HG02759 (cell line): ENCODE measurements around the gene MAP3K20.
"Not testable (repeated sequence)": the region's sequence is repeated elsewhere in the genome, so short reads cannot be mapped to it uniquely, and the experiment has no call there.

ENCODE experiments used
- ATAC-seq: cut with Tn5 transposase; IDR thresholded peaks from one replicate; pipeline ENCODE4 v1.9.1; 2021; ENCODE audit warnings: mild to moderate bottlenecking, moderate library complexity; ENCODE audit not compliant: unreplicated experiment

The MAP3K20 gene

DNA sequence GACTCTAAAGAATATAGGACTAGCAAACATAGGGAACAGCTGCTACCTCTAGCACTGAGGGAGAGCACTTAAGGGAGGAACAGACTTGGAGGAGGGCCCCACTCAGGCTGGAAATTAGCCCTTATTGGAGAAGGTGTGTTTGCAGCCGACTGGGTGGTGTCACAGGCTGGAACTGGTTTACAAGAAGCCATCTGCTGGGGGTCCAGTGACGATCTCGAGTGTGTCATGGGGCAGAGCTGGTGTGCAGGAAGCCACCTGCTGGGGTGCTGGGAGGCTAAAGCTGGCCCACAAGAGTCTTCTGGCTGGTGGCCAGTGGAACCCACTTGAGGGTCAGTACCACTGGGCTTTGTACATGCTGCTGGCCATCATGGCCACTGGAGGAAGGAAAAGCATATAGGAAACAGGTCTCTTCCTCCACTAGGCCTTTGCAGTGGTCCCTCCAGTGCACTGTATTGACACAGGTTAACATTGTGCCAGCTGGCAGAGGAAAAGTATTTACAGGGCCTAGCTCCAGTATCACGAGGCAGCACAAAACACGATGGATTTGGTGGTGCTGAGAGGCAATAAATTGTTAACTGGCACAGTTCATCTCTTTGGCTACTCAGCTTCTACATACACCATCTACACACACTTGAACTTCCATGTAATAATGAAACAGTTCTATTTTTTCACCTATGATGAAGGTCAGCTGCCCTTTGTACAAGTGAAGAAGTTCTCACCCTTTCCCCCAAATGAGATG is 43.6 kb downstream of the MAP3K20 start:
- ATAC-seq = no peak

DNA sequence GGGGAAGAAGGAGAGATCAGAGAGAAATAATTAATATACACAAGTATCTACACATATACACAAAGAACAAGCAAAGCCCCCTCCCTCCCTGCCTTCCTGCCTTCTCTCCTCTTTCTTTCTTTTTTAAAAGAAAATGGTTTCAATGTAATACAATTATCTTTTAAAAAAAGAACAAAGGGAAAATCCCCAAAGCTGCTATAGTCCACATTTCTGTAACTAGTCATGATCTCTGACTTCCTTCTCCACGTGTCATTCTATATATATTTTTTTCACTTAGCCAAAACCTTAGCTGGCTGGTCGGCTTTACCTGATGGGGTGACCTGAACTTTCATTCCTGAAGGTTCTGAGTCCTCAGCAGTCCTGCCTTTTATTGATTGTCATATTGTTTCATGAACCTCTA is 44.3 kb downstream of the MAP3K20 start:
- no peak for ATAC-seq

DNA sequence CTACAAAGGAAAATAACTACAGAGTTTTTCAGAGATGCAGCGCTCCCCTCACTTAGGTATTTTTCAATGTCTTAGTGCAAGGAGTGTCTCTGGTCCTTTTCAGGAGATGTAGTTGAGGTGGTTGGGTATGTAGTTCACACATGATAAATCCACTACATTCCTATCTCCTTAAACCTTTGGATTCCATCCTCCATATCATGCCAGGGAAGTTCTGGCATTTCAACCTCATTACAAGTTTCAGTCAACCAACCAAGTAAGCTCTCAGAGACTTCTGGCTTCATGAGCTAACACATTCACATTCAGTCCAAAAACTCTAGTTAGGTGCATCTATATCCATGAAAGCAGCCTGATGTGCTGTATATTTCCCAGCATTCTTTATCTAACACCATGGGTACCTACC is 47.3 kb downstream of the MAP3K20 start:
- ATAC-seq = no peak

GRCh38 chr2:173124441-173124840 is 48.8 kb downstream of the MAP3K20 start:
- no peak for ATAC-seq

DNA sequence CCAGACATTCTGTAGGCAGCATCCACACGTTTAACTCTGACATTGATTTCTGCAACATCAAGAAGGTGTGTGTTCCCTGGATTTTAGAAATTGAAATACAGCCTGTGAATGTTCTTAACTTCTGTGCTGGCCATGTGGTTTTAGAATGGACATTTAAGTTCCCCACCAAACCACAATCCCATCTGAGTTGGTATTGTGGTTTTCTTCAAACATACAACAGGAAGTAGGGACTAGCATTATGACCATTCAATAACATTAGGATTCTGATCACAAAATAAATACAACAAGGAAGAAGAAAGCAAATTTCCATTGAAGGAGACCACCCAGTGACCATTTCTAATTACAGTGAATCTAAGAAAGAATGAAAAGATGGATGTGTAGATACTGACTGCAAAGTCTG is 51.2 kb downstream of the MAP3K20 start:
- no peak for ATAC-seq

DNA sequence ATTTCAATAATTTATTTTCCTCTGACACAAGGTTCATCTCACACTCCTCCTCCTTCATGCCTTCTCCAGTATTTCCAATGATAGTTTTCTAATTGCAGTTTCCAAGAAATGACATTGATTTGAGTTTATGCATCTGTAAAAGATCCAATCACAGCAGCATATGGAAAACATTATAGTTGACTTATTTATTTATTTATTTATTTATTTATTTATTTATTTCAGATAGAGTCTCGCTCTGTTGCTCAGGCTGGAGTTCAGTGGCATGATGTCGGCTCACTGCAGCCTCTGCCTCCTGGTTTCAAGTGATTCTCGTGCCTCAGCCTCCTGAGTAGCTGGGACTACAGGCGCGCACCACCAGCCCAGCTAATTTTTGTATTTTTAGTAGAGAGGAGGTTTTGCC is 52.5 kb downstream of the MAP3K20 start:
- not testable (repeated sequence) for ATAC-seq

- ATAC-seq = no peak
Measured at GRCh38 chr2:173130496-173131465, 55.1 kb downstream of the MAP3K20 start.

- no peak for ATAC-seq
Measured at GRCh38 chr2:173132531-173132930, 56.9 kb downstream of the MAP3K20 start.

DNA sequence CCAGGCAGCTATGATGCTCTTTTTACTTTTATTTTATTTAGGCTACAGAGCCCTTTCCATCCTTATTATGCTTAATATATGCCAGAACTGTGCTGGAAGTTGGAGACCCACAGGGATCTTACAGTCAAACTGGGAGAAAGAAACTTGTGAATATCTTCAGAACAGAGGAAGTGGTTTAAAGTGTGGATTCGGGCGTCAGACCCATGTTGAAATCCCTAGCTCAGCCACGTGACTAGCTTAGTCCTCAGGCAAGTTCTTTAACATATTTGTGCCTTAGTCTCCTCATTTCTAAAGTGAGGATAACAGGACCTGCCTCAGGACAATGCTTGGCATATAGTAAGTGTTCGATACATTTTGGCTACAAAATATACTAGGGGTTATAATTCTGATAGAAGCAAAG is 59.1 kb downstream of the MAP3K20 start:
- no peak for ATAC-seq

DNA sequence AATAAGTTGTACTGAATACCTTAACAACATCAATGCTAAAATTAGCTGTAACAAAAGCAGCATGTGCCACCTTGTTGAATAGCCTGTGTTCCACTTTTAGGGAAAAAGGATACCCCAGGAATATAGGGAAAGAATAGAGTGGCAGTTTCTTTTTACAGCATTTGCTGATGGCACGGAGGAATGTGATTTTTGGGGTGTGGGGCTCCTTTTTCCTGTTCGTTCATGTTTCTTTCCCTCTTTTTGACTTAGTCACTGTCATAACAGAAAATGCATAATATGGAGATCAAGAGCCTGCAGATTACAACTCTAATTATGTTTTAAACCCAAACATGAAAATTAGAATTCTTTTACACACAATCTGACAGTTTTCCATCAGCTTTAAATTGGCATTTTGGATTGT is 60.4 kb downstream of the MAP3K20 start:
- no peak for ATAC-seq

DNA sequence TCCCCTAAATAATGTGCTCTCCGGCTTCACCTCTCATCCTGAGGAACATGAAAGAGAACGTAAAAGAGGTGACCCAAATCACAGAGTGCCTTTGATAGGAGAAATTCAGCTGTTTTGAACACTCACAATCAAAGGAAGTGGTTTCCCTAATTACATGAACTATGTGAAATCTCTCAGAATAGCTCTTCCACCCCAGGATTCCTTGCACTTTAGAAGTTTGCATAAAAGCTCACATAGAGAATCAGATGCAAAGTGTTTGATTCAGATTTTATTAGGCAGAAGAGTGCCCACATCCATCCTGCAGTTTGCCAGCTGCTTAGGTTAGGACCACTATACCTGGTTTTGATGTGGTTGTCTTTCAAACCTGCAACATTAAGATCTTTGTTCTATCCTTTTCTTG is 61.0 kb downstream of the MAP3K20 start:
- ATAC-seq = no peak

- no peak for ATAC-seq
Measured at GRCh38 chr2:173137610-173138009, 62.0 kb downstream of the MAP3K20 start.

- ATAC-seq = no peak
Measured at GRCh38 chr2:173138962-173139361, 63.3 kb downstream of the MAP3K20 start.

GRCh38 chr2:173141666-173142065 is 66.0 kb downstream of the MAP3K20 start:
- no peak for ATAC-seq

DNA sequence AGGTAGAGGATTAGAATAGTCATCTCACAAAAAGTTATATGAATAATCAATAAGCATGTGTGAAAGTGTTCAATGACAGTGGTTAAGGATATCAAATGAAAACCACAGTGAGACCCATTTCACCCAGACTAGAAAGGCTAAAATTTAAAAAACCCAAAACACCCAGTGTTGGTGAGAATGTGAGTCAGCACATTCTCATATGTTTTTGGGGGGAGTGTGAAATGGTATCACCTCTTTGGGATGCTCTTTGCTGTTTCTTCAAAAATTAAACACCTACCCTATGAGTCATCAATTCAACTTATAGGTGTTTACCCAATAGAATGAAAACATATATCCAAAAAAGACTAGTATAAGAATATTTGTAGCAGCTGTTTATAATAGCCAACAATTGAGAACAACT is 69.8 kb downstream of the MAP3K20 start:
- ATAC-seq = no peak

DNA sequence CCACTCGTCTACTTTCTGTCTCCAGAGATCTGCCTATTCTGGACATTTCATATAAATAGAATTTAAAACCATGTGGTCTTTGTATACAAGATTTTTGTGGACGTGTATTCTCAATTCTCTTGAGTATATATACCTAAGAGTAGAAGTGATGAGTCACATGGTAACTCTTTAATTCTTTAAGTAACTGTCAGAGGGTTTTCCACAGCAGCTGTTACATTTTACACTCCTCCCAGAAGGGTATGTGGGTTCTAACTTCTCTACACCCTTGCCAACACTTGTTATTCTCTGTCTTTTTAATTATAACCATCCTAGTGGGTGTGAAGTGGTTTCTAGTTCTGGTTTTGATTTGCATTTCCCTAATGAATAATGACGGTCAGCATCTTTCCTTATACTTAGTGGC is 70.9 kb downstream of the MAP3K20 start:
- ATAC-seq = no peak

GRCh38 chr2:173148520-173148919 is 72.9 kb downstream of the MAP3K20 start:
- ATAC-seq = no peak

GRCh38 chr2:173149491-173149890 is 73.8 kb downstream of the MAP3K20 start:
- ATAC-seq = no peak

GRCh38 chr2:173150087-173150486 is 74.4 kb downstream of the MAP3K20 start:
- ATAC-seq = no peak

DNA sequence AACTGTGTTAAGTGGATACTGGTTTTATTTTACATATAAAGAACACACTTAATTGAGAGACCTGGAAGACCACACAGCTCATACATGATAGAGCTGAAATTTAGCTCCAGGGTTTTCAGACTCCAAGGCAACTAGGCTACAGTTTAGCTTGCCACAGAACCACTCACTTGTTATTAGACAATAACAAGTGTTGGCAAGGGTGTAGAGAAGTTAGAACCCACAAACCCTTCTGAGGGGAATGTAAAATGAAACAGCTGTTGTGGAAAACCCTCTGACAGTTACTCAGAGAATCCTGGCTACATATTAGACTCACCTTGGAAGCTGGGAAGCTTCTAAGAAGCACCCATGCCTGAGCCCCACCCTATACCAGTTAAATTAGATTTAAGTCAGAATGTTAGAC is 75.3 kb downstream of the MAP3K20 start:
- ATAC-seq = no peak

GRCh38 chr2:173151671-173152401 is 76.2 kb downstream of the MAP3K20 start:
- no peak for ATAC-seq
